Measurements from ENCODE around the gene SLC6A18. TPM values are rescaled to one million over a fixed set of nuclear protein-coding genes. Genes with fewer than 3 reads are reported as not detected.

The SLC6A18 gene
- total RNA-seq, 4 donors from 2014 or later = not detected

DNA sequence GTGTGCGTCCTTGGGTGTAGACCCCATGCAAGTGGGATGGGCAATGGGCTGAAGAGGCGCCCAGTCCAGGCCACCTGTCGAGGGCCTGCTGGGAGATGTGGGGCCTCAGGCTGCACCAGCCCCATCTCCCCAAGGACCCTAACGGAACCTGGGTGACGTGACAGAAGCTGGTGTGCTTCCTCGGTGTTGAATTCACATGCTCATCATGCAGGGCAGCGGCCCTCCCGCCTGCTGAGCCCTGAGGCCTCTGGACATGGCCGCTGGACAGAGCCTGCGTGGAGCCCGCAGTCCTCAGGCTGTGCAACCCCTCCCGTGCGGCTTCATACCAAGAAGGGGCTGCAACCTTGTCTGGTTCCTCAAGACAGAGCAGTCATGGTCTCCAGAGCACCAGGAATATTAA, 42.9 kb downstream of the SLC6A18 start:
- TF ChIP-seq, protein P1, sequence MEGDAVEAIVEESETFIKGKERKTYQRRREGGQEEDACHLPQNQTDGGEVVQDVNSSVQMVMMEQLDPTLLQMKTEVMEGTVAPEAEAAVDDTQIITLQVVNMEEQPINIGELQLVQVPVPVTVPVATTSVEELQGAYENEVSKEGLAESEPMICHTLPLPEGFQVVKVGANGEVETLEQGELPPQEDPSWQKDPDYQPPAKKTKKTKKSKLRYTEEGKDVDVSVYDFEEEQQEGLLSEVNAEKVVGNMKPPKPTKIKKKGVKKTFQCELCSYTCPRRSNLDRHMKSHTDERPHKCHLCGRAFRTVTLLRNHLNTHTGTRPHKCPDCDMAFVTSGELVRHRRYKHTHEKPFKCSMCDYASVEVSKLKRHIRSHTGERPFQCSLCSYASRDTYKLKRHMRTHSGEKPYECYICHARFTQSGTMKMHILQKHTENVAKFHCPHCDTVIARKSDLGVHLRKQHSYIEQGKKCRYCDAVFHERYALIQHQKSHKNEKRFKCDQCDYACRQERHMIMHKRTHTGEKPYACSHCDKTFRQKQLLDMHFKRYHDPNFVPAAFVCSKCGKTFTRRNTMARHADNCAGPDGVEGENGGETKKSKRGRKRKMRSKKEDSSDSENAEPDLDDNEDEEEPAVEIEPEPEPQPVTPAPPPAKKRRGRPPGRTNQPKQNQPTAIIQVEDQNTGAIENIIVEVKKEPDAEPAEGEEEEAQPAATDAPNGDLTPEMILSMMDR (IDR thresholded peaks at IDR 0.05) = no peak
- no peak for TF ChIP-seq POLR2A (IDR thresholded peaks at IDR 0.05)
- no peaks in the 10 kb centered on the region for H3K4me1 ChIP-seq
- DNase-seq = no peak
- intact Hi-C loops (cut with DNase I) = no loop called here
- no peaks in the 10 kb centered on the region for H3K27me3 ChIP-seq
- H3K27ac ChIP-seq = no peak overlapping the region
- no peaks in the 10 kb centered on the region for H3K9me3 ChIP-seq
- H3K4me3 ChIP-seq (replicated peaks in 1 of 3) = no peak overlapping the region
- 88 to 93% methylated on average over 7 to 9 of the region's 13 CpGs for WGBS, 2 donors
- no peaks in the 10 kb centered on the region for H3K36me3 ChIP-seq

DNA sequence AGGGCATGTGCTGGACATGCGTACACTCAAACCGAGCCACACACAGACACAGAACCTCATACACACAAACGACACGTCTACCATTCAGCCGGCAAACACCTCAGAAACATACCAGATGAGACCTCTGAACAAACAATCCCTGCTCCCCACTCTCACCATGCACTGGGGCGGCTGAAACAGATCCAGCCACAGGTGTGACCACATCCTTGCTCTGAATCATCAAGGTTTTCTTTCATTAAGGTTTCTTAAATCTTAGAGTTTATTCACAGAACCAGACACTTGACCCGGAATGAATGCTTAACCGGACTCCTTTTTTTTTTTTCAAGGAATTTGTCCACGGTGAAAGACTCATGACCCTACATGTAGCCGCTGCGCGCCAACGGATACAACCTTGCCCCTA, 43.5 kb downstream of the SLC6A18 start:
- Histone ChIP-seq H3K36me3 (no peaks in the 10 kb centered on the region), H3K4me3 (replicated peaks in 1 of 3) (no peak overlapping the region), H3K9me3 (no peaks in the 10 kb centered on the region), H3K27me3 (no peaks in the 10 kb centered on the region), H3K27ac (no peak overlapping the region), H3K4me1 (no peaks in the 10 kb centered on the region)
- intact Hi-C loops (cut with DNase I) = no loop called here
- no peak for TF ChIP-seq POLR2A (IDR thresholded peaks at IDR 0.05)
- TF ChIP-seq, protein P1 (IDR thresholded peaks at IDR 0.05) = no peak
- no peak for DNase-seq
- WGBS, 2 donors = 88 to 92% methylated on average over 13 of the region's 13 CpGs

DNA sequence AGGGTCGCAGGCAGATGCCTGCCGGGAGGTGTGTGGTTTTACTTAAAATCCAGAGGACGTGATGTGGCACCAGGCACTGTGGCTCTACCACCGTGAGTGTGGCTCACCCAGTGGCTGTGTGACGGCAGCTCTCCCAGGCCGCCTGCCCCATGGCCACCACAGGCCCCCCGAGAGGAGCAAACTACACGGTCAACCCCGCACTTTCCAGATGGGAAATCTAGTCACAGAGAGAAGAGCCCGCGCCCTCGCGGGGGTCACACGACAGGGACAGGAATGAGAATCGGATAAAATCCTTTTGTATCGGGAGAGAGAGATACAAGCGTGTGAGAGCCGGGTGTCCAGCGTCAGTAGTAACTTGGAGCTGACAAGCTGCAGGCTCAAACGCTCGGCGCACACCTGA, 45.2 kb downstream of the SLC6A18 start:
- no peaks in the 10 kb centered on the region for H3K36me3 ChIP-seq
- H3K27me3 ChIP-seq = no peaks in the 10 kb centered on the region
- no peaks in the 10 kb centered on the region for H3K4me1 ChIP-seq
- WGBS, 2 donors = 93% methylated on average over 21 to 22 of the region's 22 CpGs
- H3K27ac ChIP-seq = no peak overlapping the region
- no peak overlapping the region for H3K4me3 ChIP-seq (replicated peaks in 1 of 3)
- no peak for DNase-seq
- no peaks in the 10 kb centered on the region for H3K9me3 ChIP-seq
- intact Hi-C loops (cut with DNase I) = no loop called here
- TF ChIP-seq POLR2A (IDR thresholded peaks at IDR 0.05) = no peak
- TF ChIP-seq, protein P1 (IDR thresholded peaks at IDR 0.05) = no peak

DNA sequence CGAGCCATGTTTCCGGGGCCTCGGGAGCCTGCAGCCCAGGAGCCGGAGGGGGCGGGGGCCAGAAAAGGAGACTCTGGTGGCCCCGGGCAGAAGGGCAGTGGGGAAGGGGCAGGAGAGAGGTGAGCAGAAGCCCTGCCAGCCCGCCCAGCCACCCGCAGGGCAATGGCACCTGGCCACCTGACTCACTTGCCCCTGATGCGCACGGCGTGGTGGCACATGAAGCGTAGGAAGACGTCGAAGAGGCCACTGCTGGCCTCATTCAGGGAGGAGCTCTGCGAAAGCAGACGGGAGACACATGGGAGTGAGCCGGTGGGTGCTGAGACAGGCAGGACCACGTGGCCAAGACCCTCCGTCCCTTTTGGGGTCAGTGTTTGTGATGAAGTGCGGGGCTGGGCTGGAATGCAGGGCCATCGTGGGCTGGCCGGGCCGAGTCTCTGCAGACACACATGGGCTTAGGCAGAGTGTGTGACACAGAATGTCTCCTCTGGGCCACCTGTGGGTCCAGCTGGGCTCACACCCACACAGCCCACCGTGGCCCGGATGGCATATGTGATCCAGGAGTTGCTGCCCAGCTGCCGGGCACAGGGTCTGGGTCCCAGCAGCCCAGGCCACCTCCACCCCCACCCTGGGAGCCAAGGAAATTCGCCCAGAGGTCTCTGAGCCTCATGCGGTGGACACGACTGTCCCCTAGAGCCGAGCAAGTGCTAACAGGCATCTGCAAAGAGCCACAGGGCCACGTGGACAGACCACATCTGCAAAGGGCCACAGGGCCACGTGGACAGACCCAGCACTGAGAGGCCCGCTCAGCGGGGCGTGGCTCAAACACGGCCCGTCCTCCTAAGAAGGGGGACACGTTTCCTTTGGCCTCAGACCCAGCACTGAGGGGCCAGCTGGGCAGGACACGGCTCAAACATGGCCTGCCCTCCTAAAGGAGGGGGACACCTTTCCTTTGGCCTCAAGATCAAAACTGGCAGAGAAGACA, 46.0 kb downstream of the SLC6A18 start:
- intact Hi-C loops (cut with DNase I) = no loop called here
- WGBS, 2 donors = 91 to 92% methylated on average over 29 to 31 of the region's 39 CpGs
- TF ChIP-seq POLR2A (IDR thresholded peaks at IDR 0.05) = no peak
- TF ChIP-seq, protein P1 (IDR thresholded peaks at IDR 0.05) = no peak
- no peaks in the 10 kb centered on the region for H3K36me3 ChIP-seq
- no peak overlapping the region for H3K4me3 ChIP-seq (replicated peaks in 1 of 3)
- no peaks in the 10 kb centered on the region for H3K9me3 ChIP-seq
- no peak overlapping the region for H3K27ac ChIP-seq
- H3K4me1 ChIP-seq = no peaks in the 10 kb centered on the region
- DNase-seq = no peak
- H3K27me3 ChIP-seq = no peaks in the 10 kb centered on the region

DNA sequence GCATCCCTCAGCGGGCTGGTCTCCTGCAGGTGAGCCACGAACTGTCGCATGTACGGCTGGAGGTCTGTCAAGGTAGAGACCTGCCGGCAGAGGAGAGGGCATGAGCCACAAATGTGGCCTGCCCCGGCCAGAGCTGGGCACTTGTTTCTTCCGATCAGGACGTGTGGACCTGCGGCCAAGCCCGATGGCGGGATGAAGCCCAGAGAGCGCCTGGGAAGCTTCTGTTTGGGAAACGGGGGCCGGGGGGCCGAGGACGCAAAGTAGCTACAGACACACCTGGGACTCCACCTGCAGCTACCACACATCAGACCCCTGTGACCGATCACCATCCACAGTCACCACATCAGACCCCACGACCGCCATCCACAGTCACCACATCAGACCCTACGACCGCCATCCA, 47.0 kb downstream of the SLC6A18 start:
- Histone ChIP-seq H3K36me3 (no peaks in the 10 kb centered on the region), H3K27me3 (no peaks in the 10 kb centered on the region), H3K4me3 (replicated peaks in 1 of 3) (no peak overlapping the region), H3K4me1 (no peaks in the 10 kb centered on the region), H3K27ac (no peak overlapping the region), H3K9me3 (no peaks in the 10 kb centered on the region)
- intact Hi-C loops (cut with DNase I) = no loop called here
- 91 to 97% methylated on average over 16 to 19 of the region's 21 CpGs for WGBS, 2 donors
- TF ChIP-seq, protein P1 (IDR thresholded peaks at IDR 0.05) = no peak
- no peak for TF ChIP-seq POLR2A (IDR thresholded peaks at IDR 0.05)
- DNase-seq = no peak

All from thyroid gland (tissue), 4 donors.